CD4-positive, alpha-beta memory T cell (primary cell): Measurements from ENCODE around the gene KIF26B. TPM values are rescaled to one million over a fixed set of nuclear protein-coding genes. Genes with fewer than 3 reads are reported as not detected.
"Not testable (repeated sequence)": the region's sequence is repeated elsewhere in the genome, so short reads cannot be mapped to it uniquely, and the experiment has no call there.

Source experiments
- CTCF ChIA-PET: fragments of 350-600 bp; sonication (Branson Sonifier 250); formaldehyde crosslinking; loops from one replicate; lab custom pipeline; 2021; ENCODE audit warnings: inconsistent platforms; ENCODE audit not compliant: partially characterized antibody; lab: Charles Lee
- POLR2A ChIA-PET: fragments of 350-600 bp; sonication (Branson Sonifier 250); formaldehyde crosslinking; loops from one replicate; lab custom pipeline; 2021; ENCODE audit not compliant: partially characterized antibody; lab: Charles Lee
- DNase-seq, 5 donors: peaks; one replicate each; pipeline versions ENCODE4 v3.0.0 to v3.0.0-alpha.2; 2020 to 2022; ENCODE audit warnings: mixed read lengths in 1 of 5
- H3K27ac ChIP-seq: one replicate; pipeline ENCODE4 v1.7.0; 2013; ENCODE audit warnings: low read depth, low read length
- H3K27me3 ChIP-seq: 2 replicates; pipeline ENCODE4 v1.7.0; 2013; ENCODE audit warnings: mild to moderate bottlenecking, low read length, moderate library complexity; ENCODE audit not compliant: insufficient read depth
- H3K36me3 ChIP-seq: 2 replicates; pipeline ENCODE4 v1.7.0; 2013; ENCODE audit warnings: mild to moderate bottlenecking, low read length, moderate library complexity; ENCODE audit not compliant: insufficient read depth
- H3K4me1 ChIP-seq: 2 replicates; pipeline ENCODE4 v1.7.0; 2013; ENCODE audit warnings: mild to moderate bottlenecking, low read length, moderate library complexity; ENCODE audit not compliant: insufficient read depth
- H3K4me3 ChIP-seq, 2 donors: one replicate each; pipeline ENCODE4 v1.7.0; 2013; ENCODE audit warnings: low read length in 2 of 2, mild to moderate bottlenecking in 1 of 2
- H3K9me3 ChIP-seq, 2 donors: one replicate each; pipeline ENCODE4 v1.7.0; 2013; ENCODE audit warnings: low read length in 2 of 2, control low read depth in 1 of 2; ENCODE audit not compliant: control insufficient read depth in 1 of 2
- H3K27ac Mint-ChIP-seq, 7 donors: one replicate each; pipeline ENCODE4 v1.8.0; 2020 to 2021; ENCODE audit warnings: mixed read lengths in 7 of 7, mild to moderate bottlenecking in 6 of 7, inconsistent platforms in 3 of 7, moderate library complexity in 3 of 7
- H3K27me3 Mint-ChIP-seq, 2 donors: one replicate each; pipeline ENCODE4 v1.8.0; 2020 to 2021; ENCODE audit warnings: mixed read lengths in 2 of 2
- H3K36me3 Mint-ChIP-seq, 2 donors: one replicate each; pipeline ENCODE4 v1.8.0; 2020 to 2021; ENCODE audit warnings: mixed read lengths in 2 of 2, inconsistent platforms in 1 of 2, mild to moderate bottlenecking in 1 of 2
- H3K4me1 Mint-ChIP-seq, 4 donors: one replicate each; pipeline ENCODE4 v1.8.0; 2020 to 2021; ENCODE audit warnings: mixed read lengths in 4 of 4, mild to moderate bottlenecking in 1 of 4
- H3K4me3 Mint-ChIP-seq, 8 donors: one replicate each; pipeline ENCODE4 v1.8.0; 2020 to 2021; ENCODE audit warnings: mixed read lengths in 8 of 8, mild to moderate bottlenecking in 7 of 8, moderate library complexity in 6 of 8, inconsistent platforms in 3 of 8
- H3K9me3 Mint-ChIP-seq, 8 donors: one replicate each; pipeline ENCODE4 v1.8.0; 2020 to 2021; ENCODE audit warnings: mixed read lengths in 8 of 8, mild to moderate bottlenecking in 5 of 8, inconsistent platforms in 3 of 8, moderate library complexity in 1 of 8
- intact Hi-C: fragments of 100-400 bp; cut with micrococcal nuclease; formaldehyde crosslinking; loops from one replicate; pipeline ENCODE4 v1.15.1; 2023
- polyA plus RNA-seq, 2 donors: library from polyadenylated mRNA; unstranded; fragments of 300-500 nt; fragmentation: Illumina TruSeq; gene quantifications; one replicate each; pipeline ENCODE4 v1.2.3, GENCODE V29; 2021
- total RNA-seq, 2 experiments: library from RNA; stranded (reverse); gene quantifications; one replicate each; pipeline ENCODE4 v1.2.3, GENCODE V29; 2021

The KIF26B gene
- total and polyA plus RNA-seq, 4 experiments from 2014 or later: 0.10 TPM; not detected in 3

- H3K36me3 ChIP-seq: no peaks in the 10 kb centered on the region
- no peak overlapping the region for H3K4me3 Mint-ChIP-seq
- intact Hi-C loops: no loop called here
- peaks cover 0 to 1% (median 0%) of the 10 kb centered on the region in 4 donors for H3K4me1 Mint-ChIP-seq
- no peaks in the 10 kb centered on the region for H3K9me3 ChIP-seq
- POLR2A ChIA-PET: no interaction called here
- H3K9me3 Mint-ChIP-seq: peaks cover 0 to 3% (median 0%) of the 10 kb centered on the region in 8 donors
- no peak overlapping the region for H3K27ac ChIP-seq
- CTCF ChIA-PET: no interaction called here
- H3K27me3 Mint-ChIP-seq: no peaks in the 10 kb centered on the region
- no peaks in the 10 kb centered on the region for H3K4me1 ChIP-seq
- H3K27ac Mint-ChIP-seq: no peak overlapping the region
- no peak for DNase-seq
- H3K36me3 Mint-ChIP-seq: no peaks in the 10 kb centered on the region
- H3K27me3 ChIP-seq: no peaks in the 10 kb centered on the region
- no peak overlapping the region for H3K4me3 ChIP-seq
These were observed 243.0 kb downstream of the KIF26B start for GRCh38 chr1:245397771-245398170.

- no peak for DNase-seq
- POLR2A ChIA-PET: no interaction called here
- intact Hi-C loops: no loop called here
- Mint-ChIP-seq H3K27ac (no peak overlapping the region), H3K36me3 (no peaks in the 10 kb centered on the region), H3K4me3 (no peak overlapping the region), H3K4me1 (peaks cover 0 to 1% (median 0%) of the 10 kb centered on the region in 4 donors), H3K27me3 (no peaks in the 10 kb centered on the region), H3K9me3 (peaks cover 0 to 3% (median 0%) of the 10 kb centered on the region in 8 donors)
- H3K4me3 ChIP-seq: no peak overlapping the region
- no peaks in the 10 kb centered on the region for H3K27me3 ChIP-seq
- H3K27ac ChIP-seq: no peak overlapping the region
- no peaks in the 10 kb centered on the region for H3K9me3 ChIP-seq
- H3K36me3 ChIP-seq: no peaks in the 10 kb centered on the region
- CTCF ChIA-PET: no interaction called here
- no peaks in the 10 kb centered on the region for H3K4me1 ChIP-seq
These were observed 243.4 kb downstream of the KIF26B start for GRCh38 chr1:245398180-245398579.

- Histone ChIP-seq H3K27me3 (no peaks in the 10 kb centered on the region), H3K4me3 (no peak overlapping the region), H3K4me1 (no peaks in the 10 kb centered on the region), H3K27ac (no peak overlapping the region), H3K9me3 (no peaks in the 10 kb centered on the region), H3K36me3 (no peaks in the 10 kb centered on the region)
- POLR2A ChIA-PET: no interaction called here
- Mint-ChIP-seq H3K27ac (no peak overlapping the region), H3K9me3 (no peaks in the 10 kb centered on the region), H3K27me3 (peaks cover 0 to 1% of the 10 kb centered on the region in 2 donors), H3K4me3 (no peak overlapping the region), H3K4me1 (no peaks in the 10 kb centered on the region), H3K36me3 (no peaks in the 10 kb centered on the region)
- CTCF ChIA-PET: no interaction called here
- intact Hi-C loops: no loop called here
- no peak for DNase-seq
These were observed 247.2 kb downstream of the KIF26B start for GRCh38 chr1:245401881-245402587.

- H3K4me3 Mint-ChIP-seq, POLR2A ChIA-PET, H3K4me3 ChIP-seq, DNase-seq, H3K27me3 Mint-ChIP-seq, H3K4me1 Mint-ChIP-seq, H3K36me3 Mint-ChIP-seq, CTCF ChIA-PET, H3K27ac Mint-ChIP-seq, H3K9me3 ChIP-seq, H3K9me3 Mint-ChIP-seq, H3K36me3 ChIP-seq, H3K4me1 ChIP-seq, H3K27me3 ChIP-seq, intact Hi-C loops, H3K27ac ChIP-seq: not testable (repeated sequence)
These were observed 248.2 kb downstream of the KIF26B start for GRCh38 chr1:245402998-245403397.

- H3K4me3 ChIP-seq: no peak overlapping the region
- no peaks in the 10 kb centered on the region for H3K27me3 ChIP-seq
- no peak overlapping the region for H3K4me3 Mint-ChIP-seq
- H3K4me1 ChIP-seq: no peaks in the 10 kb centered on the region
- intact Hi-C loops: no loop called here
- no peaks in the 10 kb centered on the region for H3K36me3 Mint-ChIP-seq
- peaks cover 3% of the 10 kb centered on the region in 2 donors for H3K27me3 Mint-ChIP-seq
- H3K9me3 Mint-ChIP-seq: peaks cover 0 to 1% (median 0%) of the 10 kb centered on the region in 8 donors
- DNase-seq: no peak
- no peak overlapping the region for H3K27ac ChIP-seq
- no peaks in the 10 kb centered on the region for H3K36me3 ChIP-seq
- H3K9me3 ChIP-seq: no peaks in the 10 kb centered on the region
- H3K4me1 Mint-ChIP-seq: no peaks in the 10 kb centered on the region
- CTCF ChIA-PET: no interaction called here
- no peak overlapping the region for H3K27ac Mint-ChIP-seq
- POLR2A ChIA-PET: no interaction called here
These were observed 249.7 kb downstream of the KIF26B start for GRCh38 chr1:245404527-245404926.

GRCh38 chr1:245404952-245405351 is 250.2 kb downstream of the KIF26B start:
- H3K27me3 ChIP-seq: no peaks in the 10 kb centered on the region
- no peaks in the 10 kb centered on the region for H3K36me3 ChIP-seq
- no peaks in the 10 kb centered on the region for H3K4me1 ChIP-seq
- ChIA-PET CTCF (no interaction called here), POLR2A (no interaction called here)
- H3K4me3 ChIP-seq: no peak overlapping the region
- Mint-ChIP-seq H3K27me3 (peaks cover 3% of the 10 kb centered on the region in 2 donors), H3K36me3 (no peaks in the 10 kb centered on the region), H3K4me1 (no peaks in the 10 kb centered on the region), H3K27ac (no peak overlapping the region), H3K9me3 (peaks cover 0 to 1% (median 0%) of the 10 kb centered on the region in 8 donors), H3K4me3 (no peak overlapping the region)
- no peak overlapping the region for H3K27ac ChIP-seq
- no peaks in the 10 kb centered on the region for H3K9me3 ChIP-seq
- intact Hi-C loops: no loop called here
- DNase-seq: no peak

- POLR2A ChIA-PET: no interaction called here
- peaks cover 3 to 4% of the 10 kb centered on the region in 2 donors for H3K27me3 Mint-ChIP-seq
- CTCF ChIA-PET: no interaction called here
- H3K4me1 Mint-ChIP-seq: no peaks in the 10 kb centered on the region
- intact Hi-C loops: no loop called here
- no peak for DNase-seq
- peaks cover 0 to 1% (median 0%) of the 10 kb centered on the region in 8 donors for H3K9me3 Mint-ChIP-seq
- H3K4me3 Mint-ChIP-seq: no peak overlapping the region
- H3K36me3 ChIP-seq: no peaks in the 10 kb centered on the region
- H3K27ac Mint-ChIP-seq: no peak overlapping the region
- no peaks in the 10 kb centered on the region for H3K27me3 ChIP-seq
- H3K36me3 Mint-ChIP-seq: no peaks in the 10 kb centered on the region
- no peak overlapping the region for H3K27ac ChIP-seq
- H3K4me1 ChIP-seq: no peaks in the 10 kb centered on the region
- no peaks in the 10 kb centered on the region for H3K9me3 ChIP-seq
- H3K4me3 ChIP-seq: no peak overlapping the region
These were observed 251.6 kb downstream of the KIF26B start for GRCh38 chr1:245406426-245406825.
